ENCODE measurements around the gene XPC. TPM values are rescaled to one million over a fixed set of nuclear protein-coding genes. Genes with fewer than 3 reads are reported as not detected.

XPC gene
- total RNA-seq, 2 donors from 2014 or later: 33.0 to 40.0 TPM

GRCh38 chr3:14141144-14141543 is 37.3 kb downstream of the XPC start:
- H3K36me3 Mint-ChIP-seq (ENCODE audit: low read depth): peaks cover 42% of the 10 kb centered on the region
- H3K36me3 ChIP-seq (ENCODE audit: control insufficient read depth, insufficient read depth, low read length): peaks cover 71% of the 10 kb centered on the region
- H3K4me1 ChIP-seq (ENCODE audit: control insufficient read depth, insufficient read depth, low read length): peaks cover 10% of the 10 kb centered on the region
- peaks cover 13% of the 10 kb centered on the region for H3K4me1 Mint-ChIP-seq
- TF ChIP-seq, protein P1, sequence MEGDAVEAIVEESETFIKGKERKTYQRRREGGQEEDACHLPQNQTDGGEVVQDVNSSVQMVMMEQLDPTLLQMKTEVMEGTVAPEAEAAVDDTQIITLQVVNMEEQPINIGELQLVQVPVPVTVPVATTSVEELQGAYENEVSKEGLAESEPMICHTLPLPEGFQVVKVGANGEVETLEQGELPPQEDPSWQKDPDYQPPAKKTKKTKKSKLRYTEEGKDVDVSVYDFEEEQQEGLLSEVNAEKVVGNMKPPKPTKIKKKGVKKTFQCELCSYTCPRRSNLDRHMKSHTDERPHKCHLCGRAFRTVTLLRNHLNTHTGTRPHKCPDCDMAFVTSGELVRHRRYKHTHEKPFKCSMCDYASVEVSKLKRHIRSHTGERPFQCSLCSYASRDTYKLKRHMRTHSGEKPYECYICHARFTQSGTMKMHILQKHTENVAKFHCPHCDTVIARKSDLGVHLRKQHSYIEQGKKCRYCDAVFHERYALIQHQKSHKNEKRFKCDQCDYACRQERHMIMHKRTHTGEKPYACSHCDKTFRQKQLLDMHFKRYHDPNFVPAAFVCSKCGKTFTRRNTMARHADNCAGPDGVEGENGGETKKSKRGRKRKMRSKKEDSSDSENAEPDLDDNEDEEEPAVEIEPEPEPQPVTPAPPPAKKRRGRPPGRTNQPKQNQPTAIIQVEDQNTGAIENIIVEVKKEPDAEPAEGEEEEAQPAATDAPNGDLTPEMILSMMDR (conservative IDR thresholded peaks at IDR 0.05): no peak
- H3K27ac Mint-ChIP-seq: no peak overlapping the region
- no peaks in the 10 kb centered on the region for H3K9me3 ChIP-seq (ENCODE audit: control insufficient read depth, low read length)
- H3K9ac ChIP-seq (ENCODE audit: extremely low read depth, low read length, poor library complexity, severe bottlenecking): no peak overlapping the region
- no peaks in the 10 kb centered on the region for H3K27me3 ChIP-seq (ENCODE audit: control insufficient read depth, insufficient read depth, low read length, poor library complexity, severe bottlenecking)
- no peaks in the 10 kb centered on the region for H3K27me3 Mint-ChIP-seq (ENCODE audit: insufficient read depth)
- WGBS, 2 experiments (ENCODE audit: insufficient coverage in 1 of 2, insufficient read length in 1 of 2): 100% methylated on average over 2 of the region's 2 CpGs; no CpG with 5 or more reads in 1 of the 2 experiments
- H3K4me3 Mint-ChIP-seq: no peak overlapping the region
- no peak for DNase-seq
- no peaks in the 10 kb centered on the region for H3K9me3 Mint-ChIP-seq
- H3K4me3 ChIP-seq (ENCODE audit: low read length): no peak overlapping the region
- H3K27ac ChIP-seq (ENCODE audit: low read depth, low read length): no peak overlapping the region

DNA sequence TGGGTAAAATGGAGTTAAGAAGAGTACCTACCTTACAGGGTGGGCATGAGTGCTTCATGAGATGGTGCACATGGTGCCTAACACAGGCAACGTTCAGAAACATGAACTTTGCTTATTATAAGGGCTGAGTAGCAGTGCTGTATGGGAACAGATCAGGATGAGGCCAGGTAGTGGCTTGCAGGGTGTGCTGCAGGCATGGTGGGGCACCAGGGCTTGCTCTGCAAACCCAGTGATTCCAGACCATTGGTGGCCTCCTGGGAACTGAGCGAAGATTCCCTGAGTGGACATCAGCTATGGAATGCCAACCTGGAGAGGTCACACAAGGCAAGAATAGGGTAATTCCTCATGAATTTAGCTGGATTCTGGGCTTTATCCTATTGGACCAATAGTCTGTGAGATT is 37.7 kb downstream of the XPC start:
- Mint-ChIP-seq H3K36me3 (ENCODE audit: low read depth) (peaks cover 47% of the 10 kb centered on the region), H3K4me1 (peaks cover 13% of the 10 kb centered on the region), H3K9me3 (no peaks in the 10 kb centered on the region), H3K27ac (no peak overlapping the region), H3K4me3 (no peak overlapping the region), H3K27me3 (ENCODE audit: insufficient read depth) (no peaks in the 10 kb centered on the region)
- no peak overlapping the region for H3K27ac ChIP-seq (ENCODE audit: low read depth, low read length)
- TF ChIP-seq, protein P1 (conservative IDR thresholded peaks at IDR 0.05): no peak
- 80 to 95% methylated on average over 1 to 2 of the region's 2 CpGs for WGBS, 2 experiments (ENCODE audit: insufficient coverage in 1 of 2, insufficient read length in 1 of 2)
- H3K27me3 ChIP-seq (ENCODE audit: control insufficient read depth, insufficient read depth, low read length, poor library complexity, severe bottlenecking): no peaks in the 10 kb centered on the region
- peaks cover 10% of the 10 kb centered on the region for H3K4me1 ChIP-seq (ENCODE audit: control insufficient read depth, insufficient read depth, low read length)
- no peak overlapping the region for H3K4me3 ChIP-seq (ENCODE audit: low read length)
- H3K36me3 ChIP-seq (ENCODE audit: control insufficient read depth, insufficient read depth, low read length): peaks cover 76% of the 10 kb centered on the region
- H3K9ac ChIP-seq (ENCODE audit: extremely low read depth, low read length, poor library complexity, severe bottlenecking): no peak overlapping the region
- DNase-seq: no peak
- no peaks in the 10 kb centered on the region for H3K9me3 ChIP-seq (ENCODE audit: control insufficient read depth, low read length)

GRCh38 chr3:14139771-14140170 is 38.6 kb downstream of the XPC start:
- H3K27me3 Mint-ChIP-seq (ENCODE audit: insufficient read depth): no peaks in the 10 kb centered on the region
- peaks cover 56% of the 10 kb centered on the region for H3K36me3 Mint-ChIP-seq (ENCODE audit: low read depth)
- no peak overlapping the region for H3K4me3 Mint-ChIP-seq
- H3K4me3 ChIP-seq (ENCODE audit: low read length): no peak overlapping the region
- TF ChIP-seq, protein P1 (conservative IDR thresholded peaks at IDR 0.05): no peak
- H3K27me3 ChIP-seq (ENCODE audit: control insufficient read depth, insufficient read depth, low read length, poor library complexity, severe bottlenecking): no peaks in the 10 kb centered on the region
- no peak overlapping the region for H3K27ac ChIP-seq (ENCODE audit: low read depth, low read length)
- H3K9ac ChIP-seq (ENCODE audit: extremely low read depth, low read length, poor library complexity, severe bottlenecking): no peak overlapping the region
- peaks cover 10% of the 10 kb centered on the region for H3K4me1 ChIP-seq (ENCODE audit: control insufficient read depth, insufficient read depth, low read length)
- no peak for DNase-seq
- whole genome bisulfite sequencing, 2 experiments (ENCODE audit: insufficient coverage in 1 of 2, insufficient read length in 1 of 2): 92 to 100% methylated on average over 5 of the region's 5 CpGs
- H3K9me3 ChIP-seq (ENCODE audit: control insufficient read depth, low read length): no peaks in the 10 kb centered on the region
- no peak overlapping the region for H3K27ac Mint-ChIP-seq
- peaks cover 10% of the 10 kb centered on the region for H3K4me1 Mint-ChIP-seq
- no peaks in the 10 kb centered on the region for H3K9me3 Mint-ChIP-seq
- peaks cover 80% of the 10 kb centered on the region for H3K36me3 ChIP-seq (ENCODE audit: control insufficient read depth, insufficient read depth, low read length)

Data from endodermal cell (in vitro differentiated cells).